ENCODE measurements around the gene METRN. TPM values are rescaled to one million over a fixed set of nuclear protein-coding genes. Genes with fewer than 3 reads are reported as not detected.

Gene METRN
- total RNA-seq, 2 donors from 2014 or later = 36.6 to 71.9 TPM

DNA sequence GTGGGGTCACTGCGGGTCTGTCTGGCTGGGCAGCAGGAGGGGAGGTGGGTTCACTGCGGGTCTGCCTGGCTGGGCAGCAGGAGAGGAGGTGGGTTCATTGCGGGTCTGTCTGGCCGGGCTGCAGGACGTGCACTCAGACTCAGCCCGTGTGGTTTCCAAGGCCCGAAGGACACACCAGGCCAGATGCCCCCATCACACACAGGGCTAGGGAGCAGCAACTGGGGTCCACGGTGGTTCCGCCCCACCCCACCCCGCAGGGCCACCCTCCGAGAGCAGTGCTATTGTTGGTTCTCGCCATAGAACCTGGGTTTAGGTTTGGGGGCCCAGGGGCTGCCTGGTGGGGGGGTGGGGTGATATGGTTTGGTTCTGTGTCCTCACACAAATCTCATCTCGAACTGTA is 31.7 kb downstream of the METRN start:
- no peaks in the 10 kb centered on the region for H3K36me3 ChIP-seq (replicated peaks in 1 of 2; ENCODE audit: insufficient read depth in 1 of 2, low read depth in 2 of 2)
- intact Hi-C loops (cut with DNase I) = no loop called here
- DNase-seq (no peak), ATAC-seq (no peak)
- no peak overlapping the region for H3K4me3 ChIP-seq
- no peak overlapping the region for H3K27ac ChIP-seq
- WGBS, 2 donors = 33 to 57% methylated on average over 1 to 13 of the region's 13 CpGs
- no peaks in the 10 kb centered on the region for H3K27me3 ChIP-seq
- TF ChIP-seq, protein P1, sequence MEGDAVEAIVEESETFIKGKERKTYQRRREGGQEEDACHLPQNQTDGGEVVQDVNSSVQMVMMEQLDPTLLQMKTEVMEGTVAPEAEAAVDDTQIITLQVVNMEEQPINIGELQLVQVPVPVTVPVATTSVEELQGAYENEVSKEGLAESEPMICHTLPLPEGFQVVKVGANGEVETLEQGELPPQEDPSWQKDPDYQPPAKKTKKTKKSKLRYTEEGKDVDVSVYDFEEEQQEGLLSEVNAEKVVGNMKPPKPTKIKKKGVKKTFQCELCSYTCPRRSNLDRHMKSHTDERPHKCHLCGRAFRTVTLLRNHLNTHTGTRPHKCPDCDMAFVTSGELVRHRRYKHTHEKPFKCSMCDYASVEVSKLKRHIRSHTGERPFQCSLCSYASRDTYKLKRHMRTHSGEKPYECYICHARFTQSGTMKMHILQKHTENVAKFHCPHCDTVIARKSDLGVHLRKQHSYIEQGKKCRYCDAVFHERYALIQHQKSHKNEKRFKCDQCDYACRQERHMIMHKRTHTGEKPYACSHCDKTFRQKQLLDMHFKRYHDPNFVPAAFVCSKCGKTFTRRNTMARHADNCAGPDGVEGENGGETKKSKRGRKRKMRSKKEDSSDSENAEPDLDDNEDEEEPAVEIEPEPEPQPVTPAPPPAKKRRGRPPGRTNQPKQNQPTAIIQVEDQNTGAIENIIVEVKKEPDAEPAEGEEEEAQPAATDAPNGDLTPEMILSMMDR (IDR thresholded peaks at IDR 0.05) = no peak
- TF ChIP-seq POLR2A (IDR thresholded peaks at IDR 0.05) = no peak
- no peaks in the 10 kb centered on the region for H3K9me3 ChIP-seq
- H3K4me1 ChIP-seq = peaks cover 3% of the 10 kb centered on the region

DNA sequence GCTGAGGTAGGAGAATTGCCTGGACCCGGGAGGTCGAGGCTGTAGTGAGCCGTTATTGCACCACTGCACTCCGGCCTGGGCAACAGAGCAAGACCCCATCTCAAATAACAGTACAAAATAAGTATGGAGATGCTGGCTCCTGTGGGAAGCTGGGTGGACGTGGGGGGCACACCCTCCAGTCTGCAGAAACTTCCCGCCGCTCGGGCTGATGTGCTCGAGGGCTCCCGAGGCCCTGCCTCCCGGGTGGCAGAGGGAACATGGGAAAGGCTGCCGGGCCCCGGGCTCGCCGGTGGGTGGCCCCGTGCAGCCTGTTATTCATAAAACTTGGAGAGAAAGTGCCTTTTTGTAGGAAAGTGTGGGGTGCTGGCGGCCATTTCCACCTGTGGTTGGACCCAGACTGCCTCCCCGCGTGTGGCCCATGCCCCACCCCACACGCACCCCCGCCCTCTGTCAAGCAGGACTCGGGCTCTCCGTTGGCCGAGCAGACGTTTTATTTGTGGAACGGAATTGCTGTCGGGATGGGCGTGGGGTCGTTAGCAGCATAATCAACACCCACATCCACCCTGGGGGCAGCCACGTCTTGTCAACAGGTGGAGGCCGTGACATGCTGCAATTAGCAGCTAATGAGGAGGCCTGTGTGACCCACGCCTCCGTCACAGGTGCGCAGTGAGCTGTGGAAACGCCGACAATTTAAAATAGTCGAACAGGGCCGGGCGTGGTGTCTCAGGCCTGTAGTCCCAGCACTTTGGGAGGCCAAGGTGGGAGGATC is 33.2 kb downstream of the METRN start:
- DNase-seq = no peak
- 56 to 72% methylated on average over 10 to 39 of the region's 39 CpGs for WGBS, 2 donors
- TF ChIP-seq, protein P1 (IDR thresholded peaks at IDR 0.05) = no peak
- TF ChIP-seq POLR2A (IDR thresholded peaks at IDR 0.05) = no peak
- intact Hi-C loops (cut with DNase I) = no loop called here
- H3K4me1 ChIP-seq = peaks cover 6% of the 10 kb centered on the region
- H3K36me3 ChIP-seq (replicated peaks in 1 of 2; ENCODE audit: insufficient read depth in 1 of 2, low read depth in 2 of 2) = no peaks in the 10 kb centered on the region
- no peak overlapping the region for H3K27ac ChIP-seq
- no peaks in the 10 kb centered on the region for H3K9me3 ChIP-seq
- no peak for ATAC-seq
- H3K27me3 ChIP-seq = no peaks in the 10 kb centered on the region
- no peak overlapping the region for H3K4me3 ChIP-seq

DNA sequence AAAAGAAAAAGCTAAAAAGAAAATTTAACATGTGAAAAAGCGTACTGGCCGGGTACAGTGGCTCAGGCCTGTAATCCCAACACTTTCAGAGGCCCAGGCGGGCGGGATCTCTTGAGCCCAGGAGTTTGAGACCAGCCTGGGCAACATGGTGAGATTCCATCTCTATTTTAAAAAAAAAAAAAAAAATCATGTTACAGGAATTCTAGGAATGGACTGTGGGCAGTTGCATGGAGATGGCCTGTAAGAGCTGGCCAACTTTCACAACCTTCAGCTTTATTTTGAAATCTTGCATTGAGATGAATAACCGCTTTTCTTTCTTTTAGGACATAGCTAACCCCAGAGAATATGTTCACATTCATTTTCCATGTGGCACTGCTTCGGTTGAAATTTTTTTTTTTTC is 34.1 kb downstream of the METRN start:
- H3K4me1 ChIP-seq = peaks cover 6% of the 10 kb centered on the region
- DNase-seq (no peak), ATAC-seq (no peak)
- TF ChIP-seq, protein P1 (IDR thresholded peaks at IDR 0.05) = no peak
- no peak for TF ChIP-seq POLR2A (IDR thresholded peaks at IDR 0.05)
- 68 to 73% methylated on average over 6 of the region's 6 CpGs for whole genome bisulfite sequencing, 2 donors
- no peak overlapping the region for H3K4me3 ChIP-seq
- intact Hi-C loops (cut with DNase I) = no loop called here
- no peaks in the 10 kb centered on the region for H3K36me3 ChIP-seq (replicated peaks in 1 of 2; ENCODE audit: insufficient read depth in 1 of 2, low read depth in 2 of 2)
- H3K27me3 ChIP-seq = no peaks in the 10 kb centered on the region
- no peaks in the 10 kb centered on the region for H3K9me3 ChIP-seq
- H3K27ac ChIP-seq = no peak overlapping the region

DNA sequence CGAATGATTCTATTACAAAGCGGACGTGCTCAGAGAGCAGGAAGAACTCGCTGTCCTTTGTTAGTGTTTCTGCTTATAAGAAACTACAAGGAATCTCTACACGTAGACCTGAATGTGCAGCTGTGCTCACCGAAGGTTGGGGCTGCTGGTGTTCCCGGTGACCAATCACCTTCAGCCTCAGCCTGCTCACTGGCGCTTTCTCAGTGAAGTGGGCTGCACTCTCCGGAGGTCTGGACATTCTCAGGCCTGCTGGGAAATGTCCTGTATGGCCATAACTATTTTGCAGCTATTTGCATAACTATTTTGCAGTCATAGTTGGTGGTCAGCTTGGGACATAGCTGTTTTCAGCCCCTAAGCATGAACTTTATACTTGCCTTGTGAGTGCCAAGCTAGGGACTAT is 35.6 kb downstream of the METRN start:
- DNase-seq = no peak
- 47 to 58% methylated on average over 8 to 9 of the region's 9 CpGs for WGBS, 2 donors

More for the DNA sequence above, 35.6 kb downstream of the METRN start:
- TF ChIP-seq POLR2A (IDR thresholded peaks at IDR 0.05) = no peak
- TF ChIP-seq, protein P1 (IDR thresholded peaks at IDR 0.05) = no peak
- Histone ChIP-seq H3K9me3 (no peaks in the 10 kb centered on the region), H3K4me1 (peaks cover 6% of the 10 kb centered on the region), H3K27ac (no peak overlapping the region), H3K4me3 (no peak overlapping the region), H3K36me3 (replicated peaks in 1 of 2; ENCODE audit: insufficient read depth in 1 of 2, low read depth in 2 of 2) (no peaks in the 10 kb centered on the region), H3K27me3 (no peaks in the 10 kb centered on the region)
- ATAC-seq = no peak
- intact Hi-C loops (cut with DNase I) = no loop called here

Measured in body of pancreas (tissue), 4 donors.